ENCODE measurements around the gene KAZN.

The KAZN gene

GRCh38 chr1:15167386-15167785 lies 568.9 kb downstream of the KAZN start:
- DNase-seq = no peak
- no peak for ATAC-seq
